Neuronal stem cell (in vitro differentiated cells): ENCODE measurements around the gene ZMYM2.

ENCODE experiments used
- DNase-seq: peaks from one replicate; pipeline ENCODE4 v3.0.0-alpha.2; 2013; ENCODE audit warnings: low spot score
- H2AFZ ChIP-seq: one replicate; pipeline ENCODE4 v1.6.1; 2013; ENCODE audit warnings: mild to moderate bottlenecking, low read length, inconsistent platforms
- H2AK5ac ChIP-seq: 2 replicates; pipeline ENCODE4 v1.6.1; 2013; ENCODE audit warnings: low read depth, mild to moderate bottlenecking, inconsistent platforms, low read length, moderate library complexity, mixed read lengths
- H2BK120ac ChIP-seq: 2 replicates; pipeline ENCODE4 v1.6.1; 2013; ENCODE audit warnings: low read depth, mild to moderate bottlenecking, inconsistent platforms, low read length, moderate library complexity, mixed read lengths
- H2BK12ac ChIP-seq: one replicate; pipeline ENCODE4 v1.6.1; 2013; ENCODE audit warnings: low read length, inconsistent platforms
- H2BK15ac ChIP-seq: 2 replicates; pipeline ENCODE4 v1.6.1; 2013; ENCODE audit warnings: mild to moderate bottlenecking, low read length, inconsistent platforms, mixed read lengths
- H2BK5ac ChIP-seq: one replicate; pipeline ENCODE4 v1.6.1; 2013; ENCODE audit warnings: inconsistent platforms, mild to moderate bottlenecking, low read length, moderate library complexity
- H3K14ac ChIP-seq: one replicate; pipeline ENCODE4 v1.6.1; 2013; ENCODE audit warnings: low read length, inconsistent platforms
- H3K18ac ChIP-seq: 2 replicates; pipeline ENCODE4 v1.6.1; 2013; ENCODE audit warnings: low read length, inconsistent platforms
- H3K23ac ChIP-seq: 2 replicates; pipeline ENCODE4 v1.6.1; 2013; ENCODE audit warnings: low read depth, mild to moderate bottlenecking, mixed read lengths, low read length, inconsistent platforms; ENCODE audit not compliant: poor library complexity
- H3K27ac ChIP-seq: replicated peaks from 3 replicates; pipeline ENCODE4 v1.5.1; 2013; ENCODE audit warnings: low read length, inconsistent platforms
- H3K27me3 ChIP-seq, 3 experiments: 2 replicates each; pipeline ENCODE4 v1.6.1; 2013; ENCODE audit warnings: low read length in 3 of 3, mild to moderate bottlenecking in 2 of 3, inconsistent platforms in 1 of 3, low read depth in 1 of 3, mixed read lengths in 1 of 3, moderate library complexity in 1 of 3; ENCODE audit not compliant: control insufficient read depth in 3 of 3, insufficient read depth in 3 of 3
- H3K36me3 ChIP-seq, 2 donors: replicated peaks in 1 of 2; 2 replicates each; pipeline ENCODE4 v1.6.1; 2013; ENCODE audit warnings: low read length in 2 of 2; ENCODE audit not compliant: control insufficient read depth in 2 of 2, insufficient read depth in 2 of 2
- H3K4ac ChIP-seq: 2 replicates; pipeline ENCODE4 v1.6.1; 2013; ENCODE audit warnings: inconsistent platforms, mild to moderate bottlenecking, low read length, moderate library complexity
- H3K4me1 ChIP-seq, 2 donors: 1 replicate in 1 of 2; 2 replicates in 1 of 2; pipeline ENCODE4 v1.6.1; 2013; ENCODE audit warnings: low read length in 2 of 2, low read depth in 1 of 2; ENCODE audit not compliant: control insufficient read depth in 2 of 2, insufficient read depth in 1 of 2
- H3K4me2 ChIP-seq: one replicate; pipeline ENCODE4 v1.6.1; 2013; ENCODE audit warnings: mild to moderate bottlenecking, low read length, inconsistent platforms; ENCODE audit not compliant: insufficient read depth, poor library complexity, severe bottlenecking
- H3K4me3 ChIP-seq, 2 donors: 2 replicates each; pipeline ENCODE4 v1.5.1; 2013; ENCODE audit warnings: low read length in 2 of 2, mild to moderate bottlenecking in 2 of 2, inconsistent platforms in 1 of 2, moderate library complexity in 1 of 2
- H3K79me1 ChIP-seq: one replicate; pipeline ENCODE4 v1.6.1; 2013; ENCODE audit warnings: low read depth, mild to moderate bottlenecking, inconsistent platforms, low read length, moderate library complexity
- H3K9ac ChIP-seq: one replicate; pipeline ENCODE4 v1.6.1; 2013; ENCODE audit warnings: mild to moderate bottlenecking, low read depth, low read length, inconsistent platforms; ENCODE audit not compliant: poor library complexity
- H3K9me3 ChIP-seq, 2 donors: replicated peaks in 1 of 2; 2 replicates each; pipeline versions ENCODE3 to v1.6.1; 2013; ENCODE audit warnings: low read length in 2 of 2, mild to moderate bottlenecking in 2 of 2, inconsistent platforms in 1 of 2, low read depth in 1 of 2, mixed read lengths in 1 of 2, moderate library complexity in 1 of 2; ENCODE audit not compliant: control insufficient read depth in 2 of 2, insufficient read depth in 1 of 2
- H4K8ac ChIP-seq: one replicate; pipeline ENCODE4 v1.6.1; 2013; ENCODE audit warnings: low read depth, mild to moderate bottlenecking, inconsistent platforms, low read length, moderate library complexity
- H4K91ac ChIP-seq: one replicate; pipeline ENCODE4 v1.6.1; 2013; ENCODE audit warnings: low read length, low read depth, mild to moderate bottlenecking, inconsistent platforms; ENCODE audit not compliant: poor library complexity
- WGBS, 2 donors: extraction: QIAGEN DNeasy Blood & Tissue Kit; methylation state at CpG; one replicate each; pipeline ENCODE4 v1.1.7; 2013; ENCODE audit warnings: missing lambda C conversion rate in 2 of 2, mixed read lengths in 1 of 2; ENCODE audit not compliant: insufficient read length in 2 of 2, insufficient replicate concordance in 1 of 2; ENCODE audit errors: extremely low coverage in 2 of 2; 5-methylcytosine and 5-hydroxymethylcytosine counted together

ZMYM2 gene

GRCh38 chr13:20105161-20105689 is 146.7 kb downstream of the ZMYM2 start:
- Histone ChIP-seq H2AFZ (no peak overlapping the region), H4K8ac (no peak overlapping the region), H3K9ac (peak overlapping the region; percentile 15), H2BK12ac (peak overlapping the region; percentile 25), H2BK15ac (no peak overlapping the region), H4K91ac (no peak overlapping the region), H2BK120ac (no peak overlapping the region), H2BK5ac (peak overlapping the region; percentile 19), H3K4me3 (no peak overlapping the region), H3K4ac (peak overlapping the region; percentile 93), H3K18ac (peak overlapping the region; percentile 19), H2AK5ac (no peak overlapping the region), H3K4me2 (no peak overlapping the region), H3K4me1 (peaks cover 0 to 2% of the 10 kb centered on the region in 2 donors), H3K14ac (no peak overlapping the region), H3K36me3 (no peaks in the 10 kb centered on the region), H3K27ac (no peak overlapping the region), H3K79me1 (no peaks in the 10 kb centered on the region), H3K9me3 (no peaks in the 10 kb centered on the region), H3K23ac (no peak overlapping the region), H3K27me3 (peaks cover 0 to 26% (median 0%) of the 10 kb centered on the region in 3 experiments)
- DNase-seq = no peak
- WGBS, 2 donors = no CpG with 5 or more reads among the region's 13 CpGs

- Histone ChIP-seq H3K27ac (no peak overlapping the region), H3K36me3 (no peaks in the 10 kb centered on the region), H3K79me1 (no peaks in the 10 kb centered on the region), H3K18ac (no peak overlapping the region), H2AK5ac (no peak overlapping the region), H3K4me1 (peaks cover 0 to 2% of the 10 kb centered on the region in 2 donors), H3K9me3 (no peaks in the 10 kb centered on the region), H4K91ac (no peak overlapping the region), H2BK5ac (no peak overlapping the region), H4K8ac (no peak overlapping the region), H2AFZ (no peak overlapping the region), H3K4me3 (no peak overlapping the region), H2BK15ac (no peak overlapping the region), H3K23ac (no peak overlapping the region), H3K14ac (no peak overlapping the region), H2BK12ac (no peak overlapping the region), H3K4ac (no peak overlapping the region), H3K27me3 (peaks cover 0 to 22% (median 0%) of the 10 kb centered on the region in 3 experiments), H3K4me2 (no peak overlapping the region), H3K9ac (no peak overlapping the region), H2BK120ac (no peak overlapping the region)
- no peak for DNase-seq
- WGBS, 2 donors = no CpG with 5 or more reads among the region's 4 CpGs
These were observed 148.2 kb downstream of the ZMYM2 start for GRCh38 chr13:20106742-20107141.

GRCh38 chr13:20109037-20109436 is 150.5 kb downstream of the ZMYM2 start:
- H2BK5ac ChIP-seq = no peak overlapping the region

GRCh38 chr13:20114066-20114610 is 155.6 kb downstream of the ZMYM2 start:
- no peak overlapping the region for H3K18ac ChIP-seq
- H3K27ac ChIP-seq = no peak overlapping the region
- no peaks in the 10 kb centered on the region for H3K36me3 ChIP-seq
- no peak overlapping the region for H2AFZ ChIP-seq
- H3K4me2 ChIP-seq = no peak overlapping the region
- peaks cover 0 to 14% (median 0%) of the 10 kb centered on the region in 3 experiments for H3K27me3 ChIP-seq
- H3K23ac ChIP-seq = no peak overlapping the region
- H3K9ac ChIP-seq = no peak overlapping the region
- no peak overlapping the region for H4K91ac ChIP-seq
- no peak for DNase-seq
- no peak overlapping the region for H2BK5ac ChIP-seq
- no peak overlapping the region for H3K4ac ChIP-seq
- no peaks in the 10 kb centered on the region for H3K79me1 ChIP-seq
- no peak overlapping the region for H4K8ac ChIP-seq
- no peaks in the 10 kb centered on the region for H3K9me3 ChIP-seq
- no peak overlapping the region for H3K4me3 ChIP-seq
- H3K14ac ChIP-seq = no peak overlapping the region
- no peak overlapping the region for H2BK12ac ChIP-seq
- WGBS, 2 donors = no CpG with 5 or more reads among the region's 10 CpGs
- no peak overlapping the region for H2BK15ac ChIP-seq
- no peaks in the 10 kb centered on the region for H3K4me1 ChIP-seq
- no peak overlapping the region for H2AK5ac ChIP-seq
- no peak overlapping the region for H2BK120ac ChIP-seq

More at GRCh38 chr13:20109037-20109436, 150.5 kb downstream of the ZMYM2 start:
- H4K91ac ChIP-seq = no peak overlapping the region
- DNase-seq = no peak
- peaks cover 0 to 2% of the 10 kb centered on the region in 2 donors for H3K4me1 ChIP-seq
- no peak overlapping the region for H2AK5ac ChIP-seq
- no peaks in the 10 kb centered on the region for H3K79me1 ChIP-seq
- H3K14ac ChIP-seq = no peak overlapping the region
- no peak overlapping the region for H2AFZ ChIP-seq
- H3K9ac ChIP-seq = no peak overlapping the region
- H2BK12ac ChIP-seq = no peak overlapping the region
- H3K23ac ChIP-seq = no peak overlapping the region
- peaks cover 0 to 20% (median 0%) of the 10 kb centered on the region in 3 experiments for H3K27me3 ChIP-seq
- H2BK15ac ChIP-seq = no peak overlapping the region
- no CpG with 5 or more reads among the region's 2 CpGs for WGBS, 2 donors
- H3K4ac ChIP-seq = no peak overlapping the region
- H3K18ac ChIP-seq = no peak overlapping the region
- H4K8ac ChIP-seq = no peak overlapping the region
- H3K9me3 ChIP-seq = no peaks in the 10 kb centered on the region
- no peak overlapping the region for H3K4me2 ChIP-seq
- no peak overlapping the region for H3K4me3 ChIP-seq
- no peaks in the 10 kb centered on the region for H3K36me3 ChIP-seq
- H3K27ac ChIP-seq = no peak overlapping the region
- no peak overlapping the region for H2BK120ac ChIP-seq
